ENCODE measurements around the gene APBA2. TPM values are rescaled to one million over a fixed set of nuclear protein-coding genes. Genes with fewer than 3 reads are reported as not detected.

The APBA2 gene
- polyA plus RNA-seq, 2 of the 4 experiments (the other 2 are of a cell fraction), result 11.4 to 12.6 TPM

- no peak overlapping the region for H3K4me3 ChIP-seq
- ChIA-PET CTCF (interaction anchor here (1.0 to 9.8 kb wide), 5 partner anchors 8 to 173 kb away, joined by 3 to 228 read pairs (median 8); no protein-coding TSS in a partner anchor), POLR2A (no interaction called here)
- TF ChIP-seq ZFP36 (IDR thresholded peaks at IDR 0.05; ENCODE audit: borderline replicate concordance, partially characterized antibody) (no peak), ESRRA (IDR thresholded peaks at IDR 0.05; ENCODE audit: borderline replicate concordance, low read length) (no peak), ZNF302 (CRISPR knock-in tag; IDR thresholded peaks at IDR 0.05) (no peak), FOSB (CRISPR knock-in tag; IDR thresholded peaks at IDR 0.05) (no peak), RARB (CRISPR knock-in tag; IDR thresholded peaks at IDR 0.05) (no peak), RAD21 (conservative IDR thresholded peaks at IDR 0.05 in 1 of 2, IDR thresholded peaks at IDR 0.05 in 1 of 2) (no peak), MAFK (IDR thresholded peaks at IDR 0.05; ENCODE audit: partially characterized antibody) (no peak), KDM5A (IDR thresholded peaks at IDR 0.05) (no peak), POLR2A (IDR thresholded peaks at IDR 0.05; ENCODE audit: low read length) (no peak), HMGXB4 (CRISPR knock-in tag; IDR thresholded peaks at IDR 0.05; ENCODE audit: borderline replicate concordance) (no peak), HES2 (IDR thresholded peaks at IDR 0.05) (no peak), SREBF2 (IDR thresholded peaks at IDR 0.05) (no peak), EHMT2 (IDR thresholded peaks at IDR 0.05; ENCODE audit: low read depth) (no peak), FOXS1 (CRISPR knock-in tag; IDR thresholded peaks at IDR 0.05) (no peak), RCOR1 (IDR thresholded peaks at IDR 0.05; ENCODE audit: low read depth, low read length) (no peak), HOXB13 (CRISPR knock-in tag; IDR thresholded peaks at IDR 0.05; ENCODE audit: low read depth) (no peak), NR3C1 (IDR thresholded peaks at IDR 0.05) (no peak), MYC (IDR thresholded peaks at IDR 0.05; ENCODE audit: borderline replicate concordance, low read length) (no peak), CHD2 (IDR thresholded peaks at IDR 0.05; ENCODE audit: low read length, partially characterized antibody) (no peak), POLR2AphosphoS2 (conservative IDR thresholded peaks at IDR 0.05; ENCODE audit: low read length) (no peak)
- no peak overlapping the region for H3K27ac ChIP-seq
- DNase-seq (ENCODE audit: low read depth in 1 of 2, low spot score in 1 of 2) (no peak), FAIRE-seq (no peak), ATAC-seq (no peak)
- WGBS (ENCODE audit: missing lambda C conversion rate), result 83% methylated on average over 13 of the region's 15 CpGs
- H3K9me3 ChIP-seq, result no peaks in the 10 kb centered on the region
- H3K4me1 ChIP-seq, result no peaks in the 10 kb centered on the region
- no peak overlapping the region for H3K4me2 ChIP-seq
Observed at GRCh38 chr15:29107971-29108645, 222.3 kb downstream of the APBA2 start.

- ATAC-seq (no peak), FAIRE-seq (no peak), DNase-seq (ENCODE audit: low read depth in 1 of 2, low spot score in 1 of 2) (no peak)
- Histone ChIP-seq H3K9me3 (no peaks in the 10 kb centered on the region), H3K4me3 (no peak overlapping the region), H3K27ac (no peak overlapping the region), H3K4me2 (no peak overlapping the region), H3K4me1 (no peaks in the 10 kb centered on the region)
- POLR2A ChIA-PET, result no interaction called here
- TF ChIP-seq CTCF (IDR thresholded peaks at IDR 0.05), result no peak
- no peak for TF ChIP-seq EP300 (IDR thresholded peaks at IDR 0.05)
- no peak for TF ChIP-seq ZSCAN20 (CRISPR knock-in tag; IDR thresholded peaks at IDR 0.05)
- no peak for TF ChIP-seq HOXB13 (CRISPR knock-in tag; IDR thresholded peaks at IDR 0.05; ENCODE audit: low read depth)
- TF ChIP-seq EHF (CRISPR knock-in tag; IDR thresholded peaks at IDR 0.05), result no peak
- TF ChIP-seq ZNF302 (CRISPR knock-in tag; IDR thresholded peaks at IDR 0.05), result no peak
- 94% methylated on average over 9 of the region's 10 CpGs for WGBS (ENCODE audit: missing lambda C conversion rate)
- CTCF ChIA-PET, result interaction anchor here (1.0 to 9.8 kb wide), 4 partner anchors 15 to 175 kb away, joined by 3 to 228 read pairs (median 5); no protein-coding TSS in a partner anchor
Observed at GRCh38 chr15:29109762-29110161, 224.0 kb downstream of the APBA2 start.
